Measurements from ENCODE around the gene EDAR. TPM values are rescaled to one million over a fixed set of nuclear protein-coding genes. Genes with fewer than 3 reads are reported as not detected.

Gene EDAR
- polyA plus RNA-seq, 1 of the 3 experiments (the other 2 are of a cell fraction) = not detected

DNA sequence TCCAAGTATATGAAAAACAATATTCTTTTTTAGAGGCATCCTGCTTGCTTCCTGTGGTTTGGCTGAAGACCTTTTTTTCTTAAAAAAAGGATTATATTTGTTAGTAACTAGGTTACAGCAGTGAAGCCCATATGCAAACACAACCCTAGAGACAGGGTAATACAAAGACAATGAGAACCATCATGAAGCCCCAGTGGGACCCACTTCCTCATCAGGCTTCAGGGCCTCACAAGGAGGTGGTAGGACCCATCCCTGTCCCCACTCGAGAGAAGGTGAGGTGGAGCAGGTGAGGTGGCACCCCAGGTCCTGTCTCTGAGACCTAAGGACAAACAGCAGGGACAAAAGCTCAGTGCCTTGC, 80.3 kb downstream of the EDAR start:
- no peaks in the 10 kb centered on the region for H3K79me2 ChIP-seq (ENCODE audit: insufficient read depth)
- peaks cover 0 to 3% of the 10 kb centered on the region in 2 experiments; a peak in 1 of 4 replicates for H3K4me1 ChIP-seq (ENCODE audit: control insufficient read depth in 1 of 2, insufficient read depth in 2 of 2, low read depth in 1 of 2, low read length in 1 of 2)
- H3K9me2 ChIP-seq = no peaks in the 10 kb centered on the region
- no peak for TF ChIP-seq GABPA (IDR thresholded peaks at IDR 0.05; ENCODE audit: low read depth)
- TF ChIP-seq MEF2A (IDR thresholded peaks at IDR 0.05; ENCODE audit: borderline replicate concordance, low read depth) = no peak
- TF ChIP-seq FOXM1 (IDR thresholded peaks at IDR 0.05; ENCODE audit: low read depth) = no peak
- TF ChIP-seq SMC3 (IDR thresholded peaks at IDR 0.05; ENCODE audit: low read depth, low read length) = no peak
- TF ChIP-seq YY1 (IDR thresholded peaks at IDR 0.05; ENCODE audit: low read depth) = no peak
- TF ChIP-seq EP300 (IDR thresholded peaks at IDR 0.05; ENCODE audit: borderline replicate concordance in 1 of 2, low read depth in 1 of 2, low read length in 1 of 2) = no peak
- TF ChIP-seq, protein P1, sequence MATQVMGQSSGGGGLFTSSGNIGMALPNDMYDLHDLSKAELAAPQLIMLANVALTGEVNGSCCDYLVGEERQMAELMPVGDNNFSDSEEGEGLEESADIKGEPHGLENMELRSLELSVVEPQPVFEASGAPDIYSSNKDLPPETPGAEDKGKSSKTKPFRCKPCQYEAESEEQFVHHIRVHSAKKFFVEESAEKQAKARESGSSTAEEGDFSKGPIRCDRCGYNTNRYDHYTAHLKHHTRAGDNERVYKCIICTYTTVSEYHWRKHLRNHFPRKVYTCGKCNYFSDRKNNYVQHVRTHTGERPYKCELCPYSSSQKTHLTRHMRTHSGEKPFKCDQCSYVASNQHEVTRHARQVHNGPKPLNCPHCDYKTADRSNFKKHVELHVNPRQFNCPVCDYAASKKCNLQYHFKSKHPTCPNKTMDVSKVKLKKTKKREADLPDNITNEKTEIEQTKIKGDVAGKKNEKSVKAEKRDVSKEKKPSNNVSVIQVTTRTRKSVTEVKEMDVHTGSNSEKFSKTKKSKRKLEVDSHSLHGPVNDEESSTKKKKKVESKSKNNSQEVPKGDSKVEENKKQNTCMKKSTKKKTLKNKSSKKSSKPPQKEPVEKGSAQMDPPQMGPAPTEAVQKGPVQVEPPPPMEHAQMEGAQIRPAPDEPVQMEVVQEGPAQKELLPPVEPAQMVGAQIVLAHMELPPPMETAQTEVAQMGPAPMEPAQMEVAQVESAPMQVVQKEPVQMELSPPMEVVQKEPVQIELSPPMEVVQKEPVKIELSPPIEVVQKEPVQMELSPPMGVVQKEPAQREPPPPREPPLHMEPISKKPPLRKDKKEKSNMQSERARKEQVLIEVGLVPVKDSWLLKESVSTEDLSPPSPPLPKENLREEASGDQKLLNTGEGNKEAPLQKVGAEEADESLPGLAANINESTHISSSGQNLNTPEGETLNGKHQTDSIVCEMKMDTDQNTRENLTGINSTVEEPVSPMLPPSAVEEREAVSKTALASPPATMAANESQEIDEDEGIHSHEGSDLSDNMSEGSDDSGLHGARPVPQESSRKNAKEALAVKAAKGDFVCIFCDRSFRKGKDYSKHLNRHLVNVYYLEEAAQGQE (IDR thresholded peaks at IDR 0.05; ENCODE audit: low read depth, low read length) = no peak
- TF ChIP-seq RFX5 (IDR thresholded peaks at IDR 0.05; ENCODE audit: low read length) = no peak
- TF ChIP-seq POLR2AphosphoS5 (IDR thresholded peaks at IDR 0.05; ENCODE audit: low read depth, low read length) = no peak
- TF ChIP-seq EZH2phosphoT487 (IDR thresholded peaks at IDR 0.05; ENCODE audit: borderline replicate concordance, low read depth) = no peak
- no peak for TF ChIP-seq RCOR1 (IDR thresholded peaks at IDR 0.05; ENCODE audit: low read length)
- TF ChIP-seq FOXJ3 (CRISPR knock-in tag; IDR thresholded peaks at IDR 0.05) = no peak
- no peak for TF ChIP-seq RAD21 (IDR thresholded peaks at IDR 0.05; ENCODE audit: low read length)
- ChIA-PET POLR2A (no interaction called here), CTCF (no interaction called here)
- H3K9ac ChIP-seq = no peak overlapping the region
- no peaks in the 10 kb centered on the region for H3K9me3 ChIP-seq
- H4K20me1 ChIP-seq (ENCODE audit: insufficient read depth) = no peaks in the 10 kb centered on the region
- no peaks in the 10 kb centered on the region; the same call in 1 of the 2 replicates for H3K27me3 ChIP-seq (ENCODE audit: insufficient read depth)
- no peaks in the 10 kb centered on the region for H3F3A ChIP-seq (replicated peaks; ENCODE audit: insufficient read depth)
- no peak overlapping the region for H2AFZ ChIP-seq (ENCODE audit: low read depth)
- peak; percentile 8 for DNase-seq
- 29% methylated on average over 1 of the region's 1 CpG for WGBS (ENCODE audit: low lambda C conversion rate)
- no peak overlapping the region for H3K4me3 ChIP-seq (ENCODE audit: low read depth in 2 of 2, low read length in 1 of 2)
- no peak overlapping the region for H3K4me2 ChIP-seq
- no peak overlapping the region for H3K27ac ChIP-seq (ENCODE audit: low read depth in 2 of 2, low read length in 1 of 2)
- no peaks in the 10 kb centered on the region for H3K36me3 ChIP-seq (replicated peaks in 1 of 2; ENCODE audit: control insufficient read depth in 1 of 2, insufficient read depth in 2 of 2, low read length in 1 of 2)

DNA sequence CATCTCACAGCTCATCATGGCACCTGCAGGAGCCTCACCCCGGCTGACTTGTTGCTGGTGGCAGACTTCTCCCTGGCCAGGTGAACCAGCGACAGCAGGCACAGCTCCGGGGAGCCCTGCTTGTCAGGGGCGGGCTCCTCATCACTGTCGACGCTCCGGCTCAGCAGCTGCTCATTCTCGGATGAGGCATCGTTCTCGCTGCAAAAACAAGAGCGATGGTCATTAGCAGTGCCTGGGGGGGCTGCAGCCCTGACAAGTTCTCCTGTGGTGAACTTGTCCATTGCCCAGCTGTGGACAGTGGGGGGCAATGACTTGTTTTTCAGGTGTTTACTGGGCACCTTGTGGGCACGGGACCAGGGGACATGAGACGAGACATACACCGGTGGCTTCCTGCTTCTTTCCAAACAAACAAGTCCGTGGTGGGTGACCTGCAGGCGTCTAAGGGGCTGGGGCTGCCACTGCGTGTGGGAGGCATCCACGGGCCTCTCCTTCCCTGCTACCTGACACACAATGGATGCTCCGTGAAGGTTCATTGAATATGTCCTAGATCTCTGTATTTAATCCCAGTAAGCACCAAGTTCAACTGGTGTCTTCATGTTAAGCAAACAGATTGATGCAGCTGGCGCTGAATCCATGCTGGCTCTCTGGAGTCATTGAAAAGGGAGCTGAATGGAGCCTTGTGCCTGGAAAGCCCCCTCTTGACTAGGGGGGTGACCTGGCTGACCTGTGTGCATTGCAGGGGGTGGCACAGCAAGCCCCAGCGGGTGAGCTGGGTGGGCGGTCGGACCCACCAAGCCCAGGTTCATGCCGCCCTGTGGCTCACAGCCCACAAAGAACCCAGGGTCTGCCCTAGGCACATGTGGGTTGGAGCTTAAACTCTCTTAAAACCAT, 81.0 kb downstream of the EDAR start:
- Histone ChIP-seq H3K79me2 (ENCODE audit: insufficient read depth) (no peaks in the 10 kb centered on the region), H3K9me2 (no peaks in the 10 kb centered on the region), H3K9ac (no peak overlapping the region), H3F3A (replicated peaks; ENCODE audit: insufficient read depth) (no peaks in the 10 kb centered on the region), H3K4me3 (ENCODE audit: low read depth in 2 of 2, low read length in 1 of 2) (no peak overlapping the region), H2AFZ (ENCODE audit: low read depth) (no peak overlapping the region), H3K27ac (ENCODE audit: low read depth in 2 of 2, low read length in 1 of 2) (no peak overlapping the region), H3K9me3 (no peaks in the 10 kb centered on the region), H3K36me3 (replicated peaks in 1 of 2; ENCODE audit: control insufficient read depth in 1 of 2, insufficient read depth in 2 of 2, low read length in 1 of 2) (no peaks in the 10 kb centered on the region), H4K20me1 (ENCODE audit: insufficient read depth) (no peaks in the 10 kb centered on the region), H3K4me1 (ENCODE audit: control insufficient read depth in 1 of 2, insufficient read depth in 2 of 2, low read depth in 1 of 2, low read length in 1 of 2) (peaks cover 0 to 3% of the 10 kb centered on the region in 2 experiments; a peak in 1 of 4 replicates), H3K27me3 (ENCODE audit: insufficient read depth) (no peaks in the 10 kb centered on the region; the same call in 1 of the 2 replicates), H3K4me2 (no peak overlapping the region)
- POLR2A ChIA-PET = no interaction called here
- DNase-seq = peak; percentile 10
- 74% methylated on average over 19 of the region's 24 CpGs for WGBS (ENCODE audit: low lambda C conversion rate)
- CTCF ChIA-PET = no interaction called here
- TF ChIP-seq TEAD4 (IDR thresholded peaks at IDR 0.05; ENCODE audit: borderline replicate concordance, insufficient read depth) (no peak), CHD2 (IDR thresholded peaks at IDR 0.05; ENCODE audit: low read length, partially characterized antibody) (no peak), RFX5 (IDR thresholded peaks at IDR 0.05; ENCODE audit: low read length) (no peak), EP300 (IDR thresholded peaks at IDR 0.05; ENCODE audit: borderline replicate concordance in 1 of 2, low read depth in 1 of 2, low read length in 1 of 2) (no peak), NFIC (IDR thresholded peaks at IDR 0.05; ENCODE audit: borderline replicate concordance) (no peak), POLR2AphosphoS5 (IDR thresholded peaks at IDR 0.05; ENCODE audit: low read depth, low read length) (no peak), ELF1 (IDR thresholded peaks at IDR 0.05) (no peak), EZH2phosphoT487 (IDR thresholded peaks at IDR 0.05; ENCODE audit: borderline replicate concordance, low read depth) (no peak), RAD21 (IDR thresholded peaks at IDR 0.05; ENCODE audit: low read length) (no peak), FOSL2 (IDR thresholded peaks at IDR 0.05; ENCODE audit: borderline replicate concordance, low read depth) (no peak)
- TF ChIP-seq, protein P2, sequence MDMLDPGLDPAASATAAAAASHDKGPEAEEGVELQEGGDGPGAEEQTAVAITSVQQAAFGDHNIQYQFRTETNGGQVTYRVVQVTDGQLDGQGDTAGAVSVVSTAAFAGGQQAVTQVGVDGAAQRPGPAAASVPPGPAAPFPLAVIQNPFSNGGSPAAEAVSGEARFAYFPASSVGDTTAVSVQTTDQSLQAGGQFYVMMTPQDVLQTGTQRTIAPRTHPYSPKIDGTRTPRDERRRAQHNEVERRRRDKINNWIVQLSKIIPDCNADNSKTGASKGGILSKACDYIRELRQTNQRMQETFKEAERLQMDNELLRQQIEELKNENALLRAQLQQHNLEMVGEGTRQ (IDR thresholded peaks at IDR 0.05; ENCODE audit: borderline replicate concordance, low read depth, low read length) = no peak
- TF ChIP-seq, protein P3, sequence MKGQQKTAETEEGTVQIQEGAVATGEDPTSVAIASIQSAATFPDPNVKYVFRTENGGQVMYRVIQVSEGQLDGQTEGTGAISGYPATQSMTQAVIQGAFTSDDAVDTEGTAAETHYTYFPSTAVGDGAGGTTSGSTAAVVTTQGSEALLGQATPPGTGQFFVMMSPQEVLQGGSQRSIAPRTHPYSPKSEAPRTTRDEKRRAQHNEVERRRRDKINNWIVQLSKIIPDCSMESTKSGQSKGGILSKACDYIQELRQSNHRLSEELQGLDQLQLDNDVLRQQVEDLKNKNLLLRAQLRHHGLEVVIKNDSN (IDR thresholded peaks at IDR 0.05; ENCODE audit: borderline replicate concordance, low read depth) = no peak
